GM12874 (cell line): ENCODE measurements around the gene RPGR.

Experiments
- TF ChIP-seq, protein P1 (sequence below): IDR thresholded peaks from 2 replicates; pipeline ENCODE4 v1.5.1; 2011; ENCODE audit warnings: low read depth, mild to moderate bottlenecking, control low read depth, low read length, moderate library complexity; ENCODE audit not compliant: insufficient read depth

The RPGR gene

DNA sequence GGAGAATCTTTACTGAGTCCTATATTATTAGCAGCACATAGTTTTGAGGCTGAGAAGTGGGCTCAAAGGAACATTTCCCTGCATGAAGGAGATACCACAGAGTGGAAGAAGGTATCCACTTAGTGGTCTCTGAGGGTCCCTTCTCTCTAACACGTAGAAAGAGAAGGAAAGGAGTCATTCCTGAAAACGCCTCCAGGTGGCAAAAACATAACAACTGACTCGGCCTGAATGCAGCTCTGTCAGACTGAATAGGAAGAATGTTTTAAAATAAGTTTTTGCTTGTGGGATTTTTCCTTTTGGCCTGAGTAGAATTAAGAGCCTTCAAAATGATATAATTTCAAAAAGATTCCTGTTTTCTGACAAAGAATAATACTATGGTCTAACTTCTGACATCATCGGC, 23.3 kb downstream of the RPGR start:
- TF ChIP-seq, protein P1, sequence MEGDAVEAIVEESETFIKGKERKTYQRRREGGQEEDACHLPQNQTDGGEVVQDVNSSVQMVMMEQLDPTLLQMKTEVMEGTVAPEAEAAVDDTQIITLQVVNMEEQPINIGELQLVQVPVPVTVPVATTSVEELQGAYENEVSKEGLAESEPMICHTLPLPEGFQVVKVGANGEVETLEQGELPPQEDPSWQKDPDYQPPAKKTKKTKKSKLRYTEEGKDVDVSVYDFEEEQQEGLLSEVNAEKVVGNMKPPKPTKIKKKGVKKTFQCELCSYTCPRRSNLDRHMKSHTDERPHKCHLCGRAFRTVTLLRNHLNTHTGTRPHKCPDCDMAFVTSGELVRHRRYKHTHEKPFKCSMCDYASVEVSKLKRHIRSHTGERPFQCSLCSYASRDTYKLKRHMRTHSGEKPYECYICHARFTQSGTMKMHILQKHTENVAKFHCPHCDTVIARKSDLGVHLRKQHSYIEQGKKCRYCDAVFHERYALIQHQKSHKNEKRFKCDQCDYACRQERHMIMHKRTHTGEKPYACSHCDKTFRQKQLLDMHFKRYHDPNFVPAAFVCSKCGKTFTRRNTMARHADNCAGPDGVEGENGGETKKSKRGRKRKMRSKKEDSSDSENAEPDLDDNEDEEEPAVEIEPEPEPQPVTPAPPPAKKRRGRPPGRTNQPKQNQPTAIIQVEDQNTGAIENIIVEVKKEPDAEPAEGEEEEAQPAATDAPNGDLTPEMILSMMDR: no peak

DNA sequence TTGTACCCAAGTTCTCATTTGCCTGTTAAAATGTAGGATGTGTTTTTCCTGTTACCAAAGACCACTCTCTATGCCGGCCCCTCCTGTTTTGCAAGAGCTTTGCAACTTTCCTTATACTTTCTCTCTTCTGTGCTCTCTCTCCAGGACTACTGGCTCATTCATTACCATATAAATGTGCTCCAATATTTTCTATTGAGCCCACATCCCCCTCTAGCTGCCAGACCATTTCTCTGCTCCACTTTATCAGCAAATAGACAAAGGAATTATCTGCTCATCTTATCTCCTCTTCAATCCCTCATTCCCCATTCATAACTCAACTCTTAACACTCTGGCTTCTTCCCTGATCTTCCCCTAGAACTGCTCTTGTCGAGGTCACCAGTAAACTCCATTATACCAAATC, 33.6 kb downstream of the RPGR start:
- TF ChIP-seq, protein P1: no peak

DNA sequence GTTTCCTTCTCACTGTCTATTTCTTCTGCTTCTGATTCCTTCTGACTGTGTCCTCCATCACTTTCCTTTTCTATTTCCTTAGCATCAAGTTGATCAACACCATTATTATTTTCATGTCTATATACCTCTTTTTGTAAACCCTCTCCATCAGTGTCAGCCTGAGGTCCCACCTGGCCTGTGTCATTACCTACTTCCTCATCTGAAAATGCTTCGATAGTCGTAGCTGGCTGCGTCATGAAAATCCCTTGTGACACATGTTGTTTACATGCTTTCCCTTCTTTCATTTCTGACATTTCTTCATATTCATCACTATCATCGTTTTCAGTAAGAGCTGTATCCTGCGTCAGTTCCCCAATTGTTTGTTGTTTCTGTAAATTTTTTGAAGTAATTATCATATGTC, 39.6 kb downstream of the RPGR start:
- TF ChIP-seq, protein P1: no peak

DNA sequence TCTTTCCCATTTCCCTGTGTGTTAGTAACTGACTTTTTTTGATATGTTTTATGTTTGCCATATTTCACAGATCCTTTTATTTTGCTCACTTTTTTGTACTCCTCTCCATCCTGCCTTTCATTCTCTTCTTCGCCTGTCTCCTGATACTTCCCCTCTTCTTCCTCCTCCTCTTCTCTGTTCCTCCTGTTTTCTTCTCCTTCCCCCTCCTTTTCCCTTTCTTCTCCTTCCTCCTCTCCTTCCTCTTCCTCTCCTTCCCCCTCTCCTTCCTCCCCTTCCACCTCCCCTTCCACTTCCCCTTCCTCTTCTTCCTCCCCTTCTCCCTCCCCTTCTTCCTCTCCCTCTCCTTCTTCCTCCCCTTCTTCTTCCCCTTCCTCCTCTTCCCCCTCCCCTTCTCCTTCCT, 41.7 kb downstream of the RPGR start:
- TF ChIP-seq, protein P1: no peak

DNA sequence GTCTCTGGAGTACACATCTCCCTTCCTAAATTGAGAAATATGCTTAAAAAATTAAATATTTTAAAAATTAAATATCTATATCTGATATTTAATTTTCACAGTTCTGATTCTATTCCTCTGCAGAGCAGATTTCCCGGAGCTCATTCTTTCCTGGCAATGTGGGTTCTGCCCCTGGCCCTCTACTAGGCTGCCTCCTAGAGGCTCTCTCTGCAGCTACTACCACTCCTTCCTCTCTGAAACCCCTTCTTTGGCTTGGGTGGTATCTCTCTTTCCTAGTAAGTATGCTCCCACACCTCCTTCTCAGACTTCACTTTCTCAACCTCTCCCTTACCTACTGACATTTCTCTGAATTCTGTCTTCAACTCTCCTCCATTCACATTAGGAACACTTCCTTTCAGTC, 45.3 kb downstream of the RPGR start:
- TF ChIP-seq, protein P1: no peak

DNA sequence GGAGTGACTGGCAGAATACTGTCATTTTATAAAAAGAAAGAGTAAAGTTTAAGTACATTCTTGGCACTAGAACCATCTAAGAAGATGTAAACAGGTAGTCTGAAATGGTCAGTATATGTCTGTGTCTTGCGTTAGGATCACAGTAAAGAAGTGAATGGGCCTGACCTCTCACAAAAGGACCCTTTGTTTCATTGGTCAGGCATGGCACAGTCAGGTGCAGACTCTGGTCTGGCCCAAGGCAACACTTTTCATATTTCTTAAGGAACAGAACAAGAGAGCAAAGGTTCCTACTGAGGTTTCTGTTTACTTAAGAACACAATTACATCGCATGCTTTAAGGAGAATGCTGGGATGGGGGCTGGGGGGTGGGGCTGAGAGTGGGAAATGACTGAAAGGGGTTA, 48.1 kb downstream of the RPGR start:
- TF ChIP-seq, protein P1: no peak

DNA sequence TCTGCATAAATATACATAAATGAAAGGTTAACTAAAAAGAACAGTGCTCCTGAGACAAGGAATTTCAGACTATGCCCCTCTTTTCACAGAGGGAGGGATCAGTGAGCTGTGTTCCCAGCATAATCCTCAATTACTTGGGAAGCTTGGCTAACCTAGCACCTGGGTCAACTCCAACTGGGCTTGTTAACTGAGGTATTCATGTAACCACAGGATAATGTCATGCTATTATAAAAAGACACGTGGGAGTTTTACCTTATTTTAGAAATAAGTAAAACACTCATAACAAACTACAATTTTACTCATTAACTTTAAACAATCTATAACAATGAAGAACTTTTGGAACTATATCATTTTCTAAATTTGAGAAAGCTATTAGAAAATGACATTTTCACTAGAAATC, 48.6 kb downstream of the RPGR start:
- TF ChIP-seq, protein P1: no peak

DNA sequence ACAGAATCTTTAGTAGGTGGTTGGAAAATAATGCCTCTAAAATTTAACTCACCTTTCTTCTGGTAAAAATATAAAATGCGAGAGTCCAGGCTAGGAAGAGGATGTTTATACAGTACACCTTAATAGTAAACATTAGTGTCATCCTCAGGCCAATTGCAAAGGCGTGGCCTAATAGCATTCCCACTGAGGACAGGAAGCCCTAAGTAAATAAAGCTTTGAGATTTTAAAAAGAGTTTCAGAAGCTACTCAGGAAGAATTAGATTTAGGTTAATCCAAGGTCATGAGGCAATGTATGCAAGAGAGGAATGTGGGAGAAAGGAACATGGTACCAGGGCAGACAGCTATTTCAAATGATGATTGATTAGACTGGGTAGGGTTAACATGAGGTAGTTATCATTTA, 49.5 kb downstream of the RPGR start:
- TF ChIP-seq, protein P1: no peak
